ENCODE results near the gene TAS2R1. TPM values are rescaled to one million over a fixed set of nuclear protein-coding genes. Genes with fewer than 3 reads are reported as not detected.
"Not testable (repeated sequence)": the region's sequence is repeated elsewhere in the genome, so short reads cannot be mapped to it uniquely, and the experiment has no call there.

Gene TAS2R1
- total and polyA plus RNA-seq, 2 donors from 2014 or later = not detected

- Histone ChIP-seq H3K27me3 (ENCODE audit: control insufficient read depth, insufficient read depth, low read length) (no peaks in the 10 kb centered on the region), H3K9me3 (ENCODE audit: control insufficient read depth in 2 of 3, insufficient read depth in 1 of 3, low read length in 3 of 3) (no peaks in the 10 kb centered on the region), H3K27ac (ENCODE audit: low read depth in 2 of 2, low read length in 2 of 2) (no peak overlapping the region), H3K4me3 (ENCODE audit: low read length in 3 of 3) (no peak overlapping the region), H3K36me3 (ENCODE audit: control insufficient read depth in 2 of 3, insufficient read depth in 3 of 3, low read length in 3 of 3) (no peaks in the 10 kb centered on the region), H3K4me1 (ENCODE audit: control insufficient read depth in 2 of 3, insufficient read depth in 2 of 3, low read depth in 1 of 3, low read length in 3 of 3) (no peaks in the 10 kb centered on the region), H3K9ac (ENCODE audit: low read length in 3 of 3) (no peak overlapping the region)
- no peak for FAIRE-seq
- no peak for DNase-seq
- intact Hi-C loops (cut with DNase I) = no loop called here
- TF ChIP-seq, protein P1, sequence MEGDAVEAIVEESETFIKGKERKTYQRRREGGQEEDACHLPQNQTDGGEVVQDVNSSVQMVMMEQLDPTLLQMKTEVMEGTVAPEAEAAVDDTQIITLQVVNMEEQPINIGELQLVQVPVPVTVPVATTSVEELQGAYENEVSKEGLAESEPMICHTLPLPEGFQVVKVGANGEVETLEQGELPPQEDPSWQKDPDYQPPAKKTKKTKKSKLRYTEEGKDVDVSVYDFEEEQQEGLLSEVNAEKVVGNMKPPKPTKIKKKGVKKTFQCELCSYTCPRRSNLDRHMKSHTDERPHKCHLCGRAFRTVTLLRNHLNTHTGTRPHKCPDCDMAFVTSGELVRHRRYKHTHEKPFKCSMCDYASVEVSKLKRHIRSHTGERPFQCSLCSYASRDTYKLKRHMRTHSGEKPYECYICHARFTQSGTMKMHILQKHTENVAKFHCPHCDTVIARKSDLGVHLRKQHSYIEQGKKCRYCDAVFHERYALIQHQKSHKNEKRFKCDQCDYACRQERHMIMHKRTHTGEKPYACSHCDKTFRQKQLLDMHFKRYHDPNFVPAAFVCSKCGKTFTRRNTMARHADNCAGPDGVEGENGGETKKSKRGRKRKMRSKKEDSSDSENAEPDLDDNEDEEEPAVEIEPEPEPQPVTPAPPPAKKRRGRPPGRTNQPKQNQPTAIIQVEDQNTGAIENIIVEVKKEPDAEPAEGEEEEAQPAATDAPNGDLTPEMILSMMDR (IDR thresholded peaks at IDR 0.05; ENCODE audit: borderline replicate concordance, extremely low read depth, insufficient read depth) = no peak
These were observed 25.7 kb downstream of the TAS2R1 start for GRCh38 chr5:9604416-9604815.

DNA sequence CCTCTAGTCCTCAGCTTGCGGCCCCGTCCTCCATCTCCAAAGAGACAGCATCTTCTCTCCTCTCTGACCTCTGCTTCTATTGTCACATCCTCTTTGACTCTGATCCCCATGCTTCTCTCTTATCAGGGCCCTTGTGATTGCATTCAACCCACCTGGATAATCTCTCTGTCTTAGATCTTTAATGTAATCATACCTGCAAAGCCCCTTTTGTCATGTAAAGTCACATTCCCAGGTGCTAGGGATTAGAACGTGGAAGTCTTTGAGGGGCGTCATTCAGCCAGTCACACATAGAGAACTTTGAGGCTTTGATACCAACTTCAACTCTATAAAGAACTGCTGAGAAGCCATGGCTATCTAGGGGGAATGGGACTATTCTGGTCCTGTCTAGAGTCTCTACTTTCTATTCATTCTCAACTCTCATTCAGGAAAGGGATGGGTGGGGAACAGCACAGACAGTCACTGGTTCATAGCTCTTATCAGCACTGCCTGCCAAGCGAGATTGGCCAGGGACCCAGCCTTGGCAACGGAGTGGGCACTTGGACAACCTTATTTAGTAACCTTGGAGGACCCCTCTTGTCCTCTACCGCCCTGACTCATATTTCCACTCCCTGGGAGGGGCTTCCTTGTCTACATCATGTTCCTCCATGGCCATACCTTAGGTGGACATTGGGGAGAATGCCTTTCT, 29.0 kb downstream of the TAS2R1 start:
- Histone ChIP-seq H3K4me1 (ENCODE audit: control insufficient read depth in 2 of 3, insufficient read depth in 2 of 3, low read depth in 1 of 3, low read length in 3 of 3) (no peaks in the 10 kb centered on the region), H3K9ac (ENCODE audit: low read length in 3 of 3) (no peak overlapping the region), H3K36me3 (ENCODE audit: control insufficient read depth in 2 of 3, insufficient read depth in 3 of 3, low read length in 3 of 3) (no peaks in the 10 kb centered on the region), H3K9me3 (ENCODE audit: control insufficient read depth in 2 of 3, insufficient read depth in 1 of 3, low read length in 3 of 3) (no peaks in the 10 kb centered on the region), H3K27ac (ENCODE audit: low read depth in 2 of 2, low read length in 2 of 2) (no peak overlapping the region), H3K4me3 (ENCODE audit: low read length in 3 of 3) (no peak overlapping the region), H3K27me3 (ENCODE audit: control insufficient read depth, insufficient read depth, low read length) (no peaks in the 10 kb centered on the region)
- TF ChIP-seq, protein P1 (IDR thresholded peaks at IDR 0.05; ENCODE audit: borderline replicate concordance, extremely low read depth, insufficient read depth) = no peak
- intact Hi-C loops (cut with DNase I) = no loop called here
- DNase-seq (no peak), FAIRE-seq (no peak)

- Histone ChIP-seq H3K9ac (ENCODE audit: low read length in 3 of 3) (no peak overlapping the region), H3K27me3 (ENCODE audit: control insufficient read depth, insufficient read depth, low read length) (no peaks in the 10 kb centered on the region), H3K9me3 (ENCODE audit: control insufficient read depth in 2 of 3, insufficient read depth in 1 of 3, low read length in 3 of 3) (no peaks in the 10 kb centered on the region), H3K4me3 (ENCODE audit: low read length in 3 of 3) (no peak overlapping the region), H3K27ac (ENCODE audit: low read depth in 2 of 2, low read length in 2 of 2) (no peak overlapping the region), H3K36me3 (ENCODE audit: control insufficient read depth in 2 of 3, insufficient read depth in 3 of 3, low read length in 3 of 3) (no peaks in the 10 kb centered on the region), H3K4me1 (ENCODE audit: control insufficient read depth in 2 of 3, insufficient read depth in 2 of 3, low read depth in 1 of 3, low read length in 3 of 3) (no peaks in the 10 kb centered on the region)
- intact Hi-C loops (cut with DNase I) = no loop called here
- no peak for DNase-seq
- TF ChIP-seq, protein P1 (IDR thresholded peaks at IDR 0.05; ENCODE audit: borderline replicate concordance, extremely low read depth, insufficient read depth) = no peak
- no peak for FAIRE-seq
These were observed 30.8 kb downstream of the TAS2R1 start for GRCh38 chr5:9599391-9599790.

DNA sequence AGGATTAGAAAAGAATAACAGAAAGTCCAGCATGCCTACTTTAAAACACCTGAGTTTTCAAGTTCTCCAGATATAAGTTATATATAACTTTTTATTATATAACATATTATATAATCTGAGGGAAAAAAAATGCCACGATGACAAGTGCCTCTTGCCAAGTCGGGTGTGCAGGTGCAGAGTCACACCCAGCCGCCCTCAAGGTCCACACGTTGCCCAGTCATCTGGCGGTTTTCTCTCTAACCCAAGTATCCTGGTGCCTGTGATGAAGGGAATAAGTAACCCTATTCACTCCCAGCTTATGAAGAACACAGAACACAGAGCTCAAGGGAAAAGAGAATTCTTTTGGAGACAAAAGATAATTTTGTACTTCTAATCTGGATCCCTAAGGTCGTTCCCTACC, 31.8 kb downstream of the TAS2R1 start:
- H3K4me1 ChIP-seq (ENCODE audit: control insufficient read depth in 2 of 3, insufficient read depth in 2 of 3, low read depth in 1 of 3, low read length in 3 of 3); H3K36me3 ChIP-seq (ENCODE audit: control insufficient read depth in 2 of 3, insufficient read depth in 3 of 3, low read length in 3 of 3); H3K9ac ChIP-seq (ENCODE audit: low read length in 3 of 3); H3K27ac ChIP-seq (ENCODE audit: low read depth in 2 of 2, low read length in 2 of 2); DNase-seq; FAIRE-seq; H3K4me3 ChIP-seq (ENCODE audit: low read length in 3 of 3); intact Hi-C loops (cut with DNase I); H3K9me3 ChIP-seq (ENCODE audit: control insufficient read depth in 2 of 3, insufficient read depth in 1 of 3, low read length in 3 of 3); H3K27me3 ChIP-seq (ENCODE audit: control insufficient read depth, insufficient read depth, low read length): not testable (repeated sequence)

DNA sequence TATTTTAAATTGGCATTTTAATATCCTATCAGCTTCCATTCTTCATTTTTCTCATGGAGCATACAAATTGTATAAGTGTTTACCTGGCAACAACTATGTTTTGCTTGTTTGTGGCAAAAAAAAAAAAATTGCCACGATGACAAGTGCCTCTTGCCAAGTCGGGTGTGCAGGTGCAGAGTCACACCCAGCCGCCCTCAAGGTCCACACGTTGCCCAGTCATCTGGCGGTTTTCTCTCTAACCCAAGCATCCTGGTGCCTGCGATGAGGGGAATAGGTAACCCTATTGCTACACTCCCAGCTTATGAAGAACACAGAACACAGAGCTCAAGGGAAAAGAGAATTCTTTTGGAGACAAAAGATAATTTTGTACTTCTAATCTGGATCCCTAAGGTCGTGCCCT, 32.8 kb downstream of the TAS2R1 start:
- H3K36me3 ChIP-seq (ENCODE audit: control insufficient read depth in 2 of 3, insufficient read depth in 3 of 3, low read length in 3 of 3); H3K4me1 ChIP-seq (ENCODE audit: control insufficient read depth in 2 of 3, insufficient read depth in 2 of 3, low read depth in 1 of 3, low read length in 3 of 3); DNase-seq; FAIRE-seq; H3K9ac ChIP-seq (ENCODE audit: low read length in 3 of 3); H3K9me3 ChIP-seq (ENCODE audit: control insufficient read depth in 2 of 3, insufficient read depth in 1 of 3, low read length in 3 of 3); H3K4me3 ChIP-seq (ENCODE audit: low read length in 3 of 3); H3K27me3 ChIP-seq (ENCODE audit: control insufficient read depth, insufficient read depth, low read length); H3K27ac ChIP-seq (ENCODE audit: low read depth in 2 of 2, low read length in 2 of 2); intact Hi-C loops (cut with DNase I): not testable (repeated sequence)

Data from kidney (tissue), 14 donors.